Measurements from ENCODE around the gene PIWIL1.

DNA sequence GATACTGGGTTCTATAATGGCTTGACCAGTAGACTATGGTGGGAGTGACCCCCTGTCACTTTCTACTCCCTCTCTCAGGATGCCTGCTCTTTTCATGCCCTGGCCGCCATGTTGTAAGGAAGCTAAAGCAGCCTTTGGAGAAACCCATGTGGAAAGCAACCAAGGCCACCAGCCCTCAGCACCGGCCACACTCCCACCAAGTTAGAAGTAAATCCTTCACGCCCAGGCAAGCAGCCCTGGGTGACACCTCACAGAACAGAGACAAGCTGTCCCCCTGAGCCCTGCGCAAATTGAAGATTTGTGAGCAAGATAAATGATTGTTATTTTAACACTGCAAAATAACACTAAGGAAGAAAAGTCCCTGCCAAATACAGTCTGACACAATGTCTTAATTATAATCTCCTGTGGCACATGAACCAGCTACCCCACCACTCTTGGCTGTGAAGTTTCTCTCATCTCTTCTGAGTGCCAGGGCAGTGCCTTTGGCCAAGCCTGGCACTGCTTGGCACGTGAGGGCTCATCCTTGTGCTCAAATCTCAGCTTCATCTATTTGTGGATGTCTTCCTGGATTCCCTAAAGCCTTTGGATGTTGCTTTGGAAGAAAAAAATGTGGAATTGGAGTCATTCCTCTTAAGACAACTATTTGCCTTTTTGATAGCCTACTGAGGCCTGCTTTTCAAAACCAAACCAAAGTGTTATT lies 39.2 kb upstream of the PIWIL1 start:
- no peak for TF ChIP-seq EZH2 (IDR thresholded peaks at IDR 0.05; ENCODE audit: borderline replicate concordance, low read length)
- TF ChIP-seq, protein P1, sequence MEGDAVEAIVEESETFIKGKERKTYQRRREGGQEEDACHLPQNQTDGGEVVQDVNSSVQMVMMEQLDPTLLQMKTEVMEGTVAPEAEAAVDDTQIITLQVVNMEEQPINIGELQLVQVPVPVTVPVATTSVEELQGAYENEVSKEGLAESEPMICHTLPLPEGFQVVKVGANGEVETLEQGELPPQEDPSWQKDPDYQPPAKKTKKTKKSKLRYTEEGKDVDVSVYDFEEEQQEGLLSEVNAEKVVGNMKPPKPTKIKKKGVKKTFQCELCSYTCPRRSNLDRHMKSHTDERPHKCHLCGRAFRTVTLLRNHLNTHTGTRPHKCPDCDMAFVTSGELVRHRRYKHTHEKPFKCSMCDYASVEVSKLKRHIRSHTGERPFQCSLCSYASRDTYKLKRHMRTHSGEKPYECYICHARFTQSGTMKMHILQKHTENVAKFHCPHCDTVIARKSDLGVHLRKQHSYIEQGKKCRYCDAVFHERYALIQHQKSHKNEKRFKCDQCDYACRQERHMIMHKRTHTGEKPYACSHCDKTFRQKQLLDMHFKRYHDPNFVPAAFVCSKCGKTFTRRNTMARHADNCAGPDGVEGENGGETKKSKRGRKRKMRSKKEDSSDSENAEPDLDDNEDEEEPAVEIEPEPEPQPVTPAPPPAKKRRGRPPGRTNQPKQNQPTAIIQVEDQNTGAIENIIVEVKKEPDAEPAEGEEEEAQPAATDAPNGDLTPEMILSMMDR (IDR thresholded peaks at IDR 0.05; ENCODE audit: low read length) = no peak
